Measurements from ENCODE around the gene PTH2. TPM values are rescaled to one million over a fixed set of nuclear protein-coding genes. Genes with fewer than 3 reads are reported as not detected.

The PTH2 gene
- total and polyA plus RNA-seq, 10 of the 15 experiments (the other 5 are each of a cell fraction or from before 2014, with no cell fraction given), result not detected

GRCh38 chr19:49431330-49431749 is 8.1 kb upstream of the PTH2 start:
- Histone ChIP-seq H2AFZ (ENCODE audit: control insufficient read depth, low read depth, low read length) (no peak overlapping the region), H3K4me3 (no peak overlapping the region), H3K27me3 (replicated peaks in 1 of 2; ENCODE audit: control insufficient read depth in 2 of 2, insufficient read depth in 2 of 2, low read length in 1 of 2) (peaks cover 5 to 15% of the 10 kb centered on the region in 2 experiments), H3K79me2 (ENCODE audit: control insufficient read depth, insufficient read depth, low read length) (no peaks in the 10 kb centered on the region), H3K9ac (ENCODE audit: control insufficient read depth, insufficient read depth, low read length) (no peak overlapping the region), H4K20me1 (ENCODE audit: control insufficient read depth, insufficient read depth) (no peaks in the 10 kb centered on the region), H3K9me3 (replicated peaks; ENCODE audit: control insufficient read depth, insufficient read depth, low read length) (no peaks in the 10 kb centered on the region), H3K4me2 (ENCODE audit: control insufficient read depth, insufficient read depth) (no peak overlapping the region), H3K27ac (ENCODE audit: control insufficient read depth, insufficient read depth) (no peak overlapping the region), H3K4me1 (ENCODE audit: control insufficient read depth, insufficient read depth, low read length) (no peaks in the 10 kb centered on the region; the same call in 1 of the 2 replicates), H3K36me3 (ENCODE audit: control insufficient read depth in 2 of 2, insufficient read depth in 2 of 2, low read length in 1 of 2) (no peaks in the 10 kb centered on the region)
- TF ChIP-seq YBX1 (IDR thresholded peaks at IDR 0.05) (no peak), ZZZ3 (IDR thresholded peaks at IDR 0.05; ENCODE audit: control insufficient read depth, insufficient read length, low read depth) (no peak), NFIC (IDR thresholded peaks at IDR 0.05; ENCODE audit: low read depth, low read length) (no peak), BRCA1 (IDR thresholded peaks at IDR 0.05; ENCODE audit: low read depth, low read length) (no peak), NKRF (conservative IDR thresholded peaks at IDR 0.05) (no peak), ETV6 (conservative IDR thresholded peaks at IDR 0.05 in 1 of 2, IDR thresholded peaks at IDR 0.05 in 1 of 2; ENCODE audit: borderline replicate concordance in 1 of 2, low read depth in 1 of 2) (no peak), PRDM15 (CRISPR knock-in tag; IDR thresholded peaks at IDR 0.05) (no peak), EGR1 (IDR thresholded peaks at IDR 0.05; ENCODE audit: borderline replicate concordance in 1 of 2, low read depth in 2 of 2, low read length in 2 of 2) (no peak), ZNF217 (IDR thresholded peaks at IDR 0.05) (no peak), MYC (IDR thresholded peaks at IDR 0.05; ENCODE audit: insufficient read depth, insufficient read length, insufficient replicate concordance, low read length, severe bottlenecking) (no peak), ASH2L (IDR thresholded peaks at IDR 0.05; ENCODE audit: borderline replicate concordance, low read depth) (no peak), ZBTB4 (CRISPR knock-in tag; IDR thresholded peaks at IDR 0.05) (no peak), TBL1XR1 (IDR thresholded peaks at IDR 0.05; ENCODE audit: low read depth, low read length) (no peak)
- DNase-seq (ENCODE audit: low read depth, low spot score) (no peak), FAIRE-seq (no peak), ATAC-seq (0 out of 3 replicates have a peak, but pooled peaks have one; percentile 31)
- RAD21 ChIA-PET (ENCODE audit: unreplicated experiment), result no interaction called here
- WGBS (ENCODE audit: insufficient coverage, insufficient replicate concordance, low lambda C conversion rate, missing lambda C conversion rate), result 70% methylated on average over 28 of the region's 29 CpGs
- intact Hi-C loops (cut with micrococcal nuclease; ENCODE audit: unreplicated experiment), result no loop called here
- POLR2A ChIA-PET, result no interaction called here
- CTCF ChIA-PET, result interaction anchor here (0.7 to 1.9 kb wide), 4 partner anchors 22 to 97 kb away, joined by 3 to 5 read pairs (median 4); no protein-coding TSS in a partner anchor
- SMC1A ChIA-PET (ENCODE audit: uncharacterized antibody, unreplicated experiment), result interaction anchor here (1.2 kb wide), 1 partner anchor 14 kb away, joined by 3 read pairs; no protein-coding TSS in a partner anchor
- in situ Hi-C loops (cut with MboI), result no loop called here
- no TSS peak for BruUV-seq (replicated peaks)

Measured in GM12878 (cell line).